ENCODE measurements around the gene TMEM128. TPM values are rescaled to one million over a fixed set of nuclear protein-coding genes. Genes with fewer than 3 reads are reported as not detected.

TMEM128 gene
- 25.2 TPM for total RNA-seq

GRCh38 chr4:4248029-4248884, at the start of gene TMEM128:
TSS of gene TMEM128 (minus strand) at chr4:4248223. CDS start at chr4:4248202, 21 bp downstream.

GRCh38 chr4:4289941-4290850, 42.2 kb upstream of the TMEM128 start, which contains the start of the genes LYAR and ZBTB49:
TSS of gene LYAR (minus strand) at chr4:4290154. CDS start at chr4:4283742, 6,412 bp downstream.
TSS of gene ZBTB49 (plus strand) at chr4:4290251. CDS start at chr4:4299946, 9,695 bp downstream.

GRCh38 chr4:4226606-4227438, 21.2 kb downstream of the TMEM128 start, which contains the start of gene OTOP1:
TSS of gene OTOP1 (minus strand) at chr4:4226929. CDS start at chr4:4226864, 65 bp downstream.

Other genes with a start within 250 kb of the TMEM128 start
- not detected for gene OTOP1, start 21.3 kb downstream of the TMEM128 start, total RNA-seq
- 4.6 TPM for gene LYAR, start 41.9 kb upstream of the TMEM128 start, total RNA-seq
- 5.5 TPM for gene ZBTB49, start 42.0 kb upstream of the TMEM128 start, total RNA-seq
- 1.3 TPM for gene NSG1, start 138.9 kb upstream of the TMEM128 start, total RNA-seq